Peyer's patch (tissue), 4 donors: ENCODE results near the gene MTG2.

Source experiments
- CTCF ChIP-seq, 6 experiments: fragments of 450-650 bp in 4 of 6; fragments of 200-600 bp in 2 of 6; sonication (generic) in 1 of 6; IDR thresholded peaks; one replicate each; pipeline ENCODE4 v1.5.1; 2017 to 2019; ENCODE audit warnings: antibody characterized with exemption in 6 of 6, mild to moderate bottlenecking in 3 of 6, moderate library complexity in 1 of 6
- POLR2A ChIP-seq, 2 donors: fragments of 450-650 bp; IDR thresholded peaks; one replicate each; pipeline ENCODE4 v1.5.1; 2017; ENCODE audit warnings: antibody characterized with exemption in 2 of 2, mild to moderate bottlenecking in 2 of 2, moderate library complexity in 2 of 2

GRCh38 chr20:62149532-62150309 is 33.1 kb upstream of the MTG2 start:
- TF ChIP-seq CTCF (IDR thresholded peaks at IDR 0.05) (no peak), POLR2A (IDR thresholded peaks at IDR 0.05) (no peak)
